ENCODE measurements around the gene LRRC34.

DNA sequence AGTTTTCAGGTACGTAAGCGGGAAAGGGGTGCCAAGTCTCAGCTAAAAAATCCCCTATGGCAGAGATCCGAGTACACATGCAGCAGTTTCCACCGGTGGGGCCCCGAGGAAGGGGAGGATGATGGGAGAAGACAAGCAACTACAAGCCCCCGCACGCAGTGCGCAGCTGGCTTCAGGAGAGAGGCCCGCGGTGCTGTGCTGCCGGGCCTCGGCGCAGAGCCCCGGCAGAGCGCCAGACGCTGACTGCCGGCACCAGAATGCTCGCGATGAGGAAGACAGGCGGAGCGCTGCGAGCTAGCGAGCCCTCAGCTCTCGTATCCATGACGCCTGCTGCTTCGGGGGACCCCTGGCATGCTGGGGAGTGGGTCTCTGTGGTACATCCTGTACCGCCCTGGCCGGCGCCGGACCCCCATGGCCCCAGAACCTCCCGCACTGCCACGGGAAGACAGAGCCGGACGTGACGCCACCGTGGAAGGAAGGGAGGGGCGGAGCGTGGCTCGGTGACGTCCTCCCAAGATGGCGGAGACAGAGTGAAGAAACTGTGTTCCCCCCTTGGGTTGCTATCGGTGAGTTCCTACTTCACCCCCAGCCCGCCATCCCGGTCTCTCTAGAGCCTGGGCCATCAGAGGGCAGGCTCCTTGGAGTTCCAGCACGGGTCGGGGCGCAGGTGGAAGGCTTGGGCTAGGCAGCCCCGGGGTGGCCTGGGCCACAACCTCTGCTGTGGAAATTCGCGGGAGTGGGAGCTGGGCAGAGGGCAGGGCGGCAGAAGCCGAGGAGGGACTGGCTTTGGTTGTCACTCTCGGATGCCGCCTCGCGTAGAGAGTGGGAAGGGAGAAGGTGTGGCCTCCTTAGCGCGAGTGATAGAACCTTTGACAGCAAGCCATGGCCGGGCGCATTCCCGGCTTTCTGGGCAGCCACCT lies 39.5 kb downstream of the LRRC34 start, which contains the start of gene MYNN:
- TF ChIP-seq EZH2 (IDR thresholded peaks at IDR 0.05; ENCODE audit: insufficient read depth, poor library complexity, severe bottlenecking) = no peak
- TF ChIP-seq EZH2phosphoT487 (IDR thresholded peaks at IDR 0.05; ENCODE audit: insufficient read depth, low read depth) = no peak
